Astrocyte (in vitro differentiated cells and primary cell): Measurements from ENCODE around the gene UHRF1. TPM values are rescaled to one million over a fixed set of nuclear protein-coding genes. Genes with fewer than 3 reads are reported as not detected.

Experiments used
- DNase-seq: peaks from one replicate; pipeline ENCODE4 v3.0.0-alpha.2; 2010; ENCODE audit warnings: low read depth
- FAIRE-seq: peaks from 2 replicates; lab custom pipeline; 2011; peaks lifted over from hg19 to GRCh38; lab: Jason Lieb, UNC
- H2AFZ ChIP-seq: 2 replicates; pipeline ENCODE4 v1.6.0; 2012; ENCODE audit warnings: low read depth, low read length, inconsistent platforms
- H3K27ac ChIP-seq: 2 replicates; pipeline ENCODE4 v1.5.1; 2011; ENCODE audit warnings: low read depth, low read length, inconsistent platforms
- H3K27me3 ChIP-seq: 2 replicates; pipeline ENCODE4 v1.6.0; 2011; ENCODE audit warnings: low read length, inconsistent platforms; ENCODE audit not compliant: insufficient read depth
- H3K36me3 ChIP-seq: 2 replicates; pipeline ENCODE4 v1.5.1; 2011; ENCODE audit warnings: low read length, inconsistent platforms; ENCODE audit not compliant: insufficient read depth
- H3K4me1 ChIP-seq: 2 replicates; pipeline ENCODE4 v1.5.1; 2011; ENCODE audit warnings: low read length, inconsistent platforms; ENCODE audit not compliant: insufficient read depth
- H3K4me2 ChIP-seq: 2 replicates; pipeline ENCODE4 v1.6.0; 2012; ENCODE audit warnings: low read length, inconsistent platforms
- H3K4me3 ChIP-seq: 2 replicates; pipeline ENCODE4 v1.5.1; 2011; ENCODE audit warnings: low read depth, mild to moderate bottlenecking, low read length, inconsistent platforms; ENCODE audit not compliant: insufficient read depth
- H3K79me2 ChIP-seq: 2 replicates; pipeline ENCODE4 v1.6.0; 2012; ENCODE audit warnings: mild to moderate bottlenecking, low read length, inconsistent platforms; ENCODE audit not compliant: insufficient read depth
- H3K9ac ChIP-seq: 2 replicates; pipeline ENCODE4 v1.6.0; 2012; ENCODE audit warnings: mild to moderate bottlenecking, low read length, inconsistent platforms
- H3K9me3 ChIP-seq: 2 replicates; pipeline ENCODE4 v1.5.1; 2012; ENCODE audit warnings: low read depth, mild to moderate bottlenecking, low read length, inconsistent platforms; ENCODE audit not compliant: insufficient read depth
- H4K20me1 ChIP-seq: 2 replicates; pipeline ENCODE4 v1.6.0; 2012; ENCODE audit warnings: low read length, inconsistent platforms; ENCODE audit not compliant: insufficient read depth
- H3K27ac Mint-ChIP-seq: one replicate; pipeline ENCODE4 v1.8.0; 2021; ENCODE audit warnings: mild to moderate bottlenecking, mixed read lengths; ENCODE audit not compliant: unreplicated experiment
- H3K27me3 Mint-ChIP-seq: one replicate; pipeline ENCODE4 v1.8.0; 2021; ENCODE audit warnings: low read depth, mixed read lengths; ENCODE audit not compliant: unreplicated experiment
- H3K36me3 Mint-ChIP-seq: one replicate; pipeline ENCODE4 v1.8.0; 2021; ENCODE audit warnings: low read depth, mixed read lengths; ENCODE audit not compliant: unreplicated experiment
- H3K4me1 Mint-ChIP-seq: one replicate; pipeline ENCODE4 v1.8.0; 2021; ENCODE audit warnings: low read depth, mixed read lengths; ENCODE audit not compliant: unreplicated experiment
- H3K4me3 Mint-ChIP-seq: one replicate; pipeline ENCODE4 v1.8.0; 2021; ENCODE audit warnings: mild to moderate bottlenecking, moderate library complexity, mixed read lengths; ENCODE audit not compliant: unreplicated experiment
- H3K9me3 Mint-ChIP-seq: one replicate; pipeline ENCODE4 v1.8.0; 2021; ENCODE audit warnings: mild to moderate bottlenecking, mixed read lengths; ENCODE audit not compliant: unreplicated experiment
- EZH2 ChIP-seq: IDR thresholded peaks from 2 replicates; pipeline ENCODE4 v1.6.1; 2012; ENCODE audit warnings: mild to moderate bottlenecking, low read length, inconsistent platforms; ENCODE audit not compliant: insufficient read depth
- total RNA-seq: library from RNA; stranded (reverse); gene quantifications from 2 replicates; pipeline ENCODE4 v1.2.1, GENCODE V29; 2021
- TF ChIP-seq, protein P1 (sequence below): IDR thresholded peaks from 2 replicates; pipeline ENCODE4 v1.5.1; 2011; ENCODE audit warnings: low read depth, mild to moderate bottlenecking, inconsistent platforms, low read length, moderate library complexity; ENCODE audit not compliant: insufficient read depth

The UHRF1 gene
- total RNA-seq, 1 donor from 2014 or later, result 16.2 TPM

DNA sequence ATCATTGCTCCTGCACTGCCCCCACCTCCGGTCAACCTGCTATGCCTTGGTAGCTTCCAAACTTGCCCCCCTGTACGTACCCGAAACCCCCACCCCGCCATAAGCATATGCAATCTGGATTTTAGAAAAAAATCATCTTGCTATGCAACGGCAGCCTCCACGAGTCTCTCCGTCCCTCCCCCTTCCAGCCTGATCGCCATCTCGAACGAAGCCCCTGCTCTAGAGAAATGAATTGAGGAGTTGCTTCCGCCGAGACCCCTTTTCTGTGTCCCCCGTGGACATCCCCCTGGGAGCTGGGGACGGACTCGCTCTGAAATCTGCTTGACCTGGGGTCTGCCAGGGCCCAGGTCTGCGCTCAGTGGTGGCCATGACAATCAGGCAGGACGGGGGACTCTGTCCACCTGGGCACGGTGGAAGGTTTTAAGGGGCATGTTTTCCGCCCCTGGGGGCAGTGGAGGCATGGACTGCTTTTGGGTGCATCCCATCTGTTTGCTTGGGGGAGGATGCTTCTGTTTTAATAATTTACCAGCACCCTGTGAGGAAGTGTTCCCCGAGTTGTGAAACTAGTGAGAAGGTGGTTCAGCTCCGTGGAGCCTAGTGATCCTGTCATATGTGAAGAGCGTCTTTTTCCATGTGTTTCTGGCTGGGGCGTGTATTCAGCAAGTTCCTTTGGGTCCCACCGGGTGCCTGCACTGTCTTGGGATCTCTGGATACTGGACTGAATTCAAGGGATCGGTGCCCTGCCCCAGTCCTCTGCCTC is 60.7 kb downstream of the UHRF1 start:
- H2AFZ ChIP-seq, result no peak overlapping the region
- Mint-ChIP-seq H3K9me3 (no peaks in the 10 kb centered on the region), H3K4me3 (peak overlapping the region; percentile 91), H3K36me3 (peaks cover 4% of the 10 kb centered on the region), H3K4me1 (peaks cover 18% of the 10 kb centered on the region), H3K27ac (peak overlapping the region; percentile 24), H3K27me3 (no peaks in the 10 kb centered on the region)
- H3K27me3 ChIP-seq, result no peaks in the 10 kb centered on the region
- H3K4me2 ChIP-seq, result peak overlapping the region; percentile 95
- TF ChIP-seq EZH2, result no peak
- TF ChIP-seq, protein P1, sequence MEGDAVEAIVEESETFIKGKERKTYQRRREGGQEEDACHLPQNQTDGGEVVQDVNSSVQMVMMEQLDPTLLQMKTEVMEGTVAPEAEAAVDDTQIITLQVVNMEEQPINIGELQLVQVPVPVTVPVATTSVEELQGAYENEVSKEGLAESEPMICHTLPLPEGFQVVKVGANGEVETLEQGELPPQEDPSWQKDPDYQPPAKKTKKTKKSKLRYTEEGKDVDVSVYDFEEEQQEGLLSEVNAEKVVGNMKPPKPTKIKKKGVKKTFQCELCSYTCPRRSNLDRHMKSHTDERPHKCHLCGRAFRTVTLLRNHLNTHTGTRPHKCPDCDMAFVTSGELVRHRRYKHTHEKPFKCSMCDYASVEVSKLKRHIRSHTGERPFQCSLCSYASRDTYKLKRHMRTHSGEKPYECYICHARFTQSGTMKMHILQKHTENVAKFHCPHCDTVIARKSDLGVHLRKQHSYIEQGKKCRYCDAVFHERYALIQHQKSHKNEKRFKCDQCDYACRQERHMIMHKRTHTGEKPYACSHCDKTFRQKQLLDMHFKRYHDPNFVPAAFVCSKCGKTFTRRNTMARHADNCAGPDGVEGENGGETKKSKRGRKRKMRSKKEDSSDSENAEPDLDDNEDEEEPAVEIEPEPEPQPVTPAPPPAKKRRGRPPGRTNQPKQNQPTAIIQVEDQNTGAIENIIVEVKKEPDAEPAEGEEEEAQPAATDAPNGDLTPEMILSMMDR, result no peak
- H3K9me3 ChIP-seq, result no peaks in the 10 kb centered on the region
- H3K27ac ChIP-seq, result no peak overlapping the region
- peak overlapping the region; percentile 80 for H3K9ac ChIP-seq
- peak overlapping the region; percentile 76 for H3K4me3 ChIP-seq
- no peak for DNase-seq
- FAIRE-seq, result no peak
- H4K20me1 ChIP-seq, result peaks cover 46% of the 10 kb centered on the region
- peaks cover 54% of the 10 kb centered on the region for H3K79me2 ChIP-seq
- H3K4me1 ChIP-seq, result peaks cover 36% of the 10 kb centered on the region
- no peaks in the 10 kb centered on the region for H3K36me3 ChIP-seq

DNA sequence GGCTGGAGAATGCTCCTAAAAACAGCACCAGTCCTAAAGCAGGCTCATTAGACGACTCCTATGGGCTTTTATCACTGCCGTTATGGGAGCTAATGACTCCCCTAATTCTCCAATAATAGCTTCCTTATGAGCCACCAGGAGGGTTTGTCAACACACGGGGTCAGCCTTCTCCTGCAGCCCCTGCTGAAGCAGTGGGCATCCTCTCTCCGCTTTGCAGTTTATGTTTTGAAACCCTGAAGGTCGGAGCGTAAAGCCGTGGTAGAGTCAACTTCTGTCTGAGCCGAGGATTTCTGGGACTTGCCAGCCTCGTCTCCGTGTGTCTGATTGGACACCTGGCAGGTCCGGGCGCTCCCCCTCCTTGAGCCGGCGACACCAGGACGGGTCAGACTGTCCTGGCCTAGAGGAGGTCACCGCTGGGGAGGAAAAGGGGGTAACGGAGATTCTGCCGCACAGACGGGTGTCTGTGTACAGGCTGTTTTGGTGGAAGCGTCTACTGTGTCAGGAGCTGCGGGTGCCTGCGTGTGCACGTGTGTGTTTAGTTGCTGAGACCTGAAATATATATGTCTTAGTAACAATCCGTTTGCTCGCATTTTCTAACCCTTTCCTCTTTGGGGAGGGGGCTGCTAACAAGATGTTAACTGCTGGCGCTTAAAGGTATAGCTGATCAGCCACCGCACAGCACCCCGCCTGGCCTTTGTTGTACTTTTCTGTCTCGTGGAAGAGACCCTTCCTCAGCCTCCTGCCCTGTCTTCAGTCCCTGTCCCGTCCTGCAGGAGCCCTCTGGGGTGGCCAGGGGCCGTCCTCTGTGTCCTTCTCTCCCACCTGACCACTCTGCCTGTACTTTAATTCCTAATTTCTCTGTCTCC is 61.5 kb downstream of the UHRF1 start:
- Histone ChIP-seq H3K9me3 (no peaks in the 10 kb centered on the region), H3K9ac (peak overlapping the region; percentile 80), H3K27ac (peak overlapping the region; percentile 5), H3K4me2 (peak overlapping the region; percentile 95), H3K36me3 (no peaks in the 10 kb centered on the region), H2AFZ (no peak overlapping the region), H3K79me2 (peaks cover 62% of the 10 kb centered on the region), H3K4me3 (peak overlapping the region; percentile 76), H3K27me3 (no peaks in the 10 kb centered on the region), H4K20me1 (peaks cover 54% of the 10 kb centered on the region), H3K4me1 (peaks cover 36% of the 10 kb centered on the region)
- TF ChIP-seq, protein P1, result no peak
- no peak for TF ChIP-seq EZH2
- Mint-ChIP-seq H3K4me3 (peak overlapping the region; percentile 91), H3K36me3 (peaks cover 6% of the 10 kb centered on the region), H3K27me3 (no peaks in the 10 kb centered on the region), H3K9me3 (no peaks in the 10 kb centered on the region), H3K27ac (peak overlapping the region; percentile 82), H3K4me1 (peaks cover 22% of the 10 kb centered on the region)
- FAIRE-seq, result no peak
- no peak for DNase-seq
